Caco-2 (cell line): ENCODE data around the gene RIOK1. TPM values are rescaled to one million over a fixed set of nuclear protein-coding genes. Genes with fewer than 3 reads are reported as not detected.

Source experiments
- BruUV-seq: library from RNA; stranded (reverse); fragments of 400-500 nt; replicated peaks from 2 replicates; lab custom pipeline; 2021; lab: Mats Ljungman, UMichigan
- CTCF ChIA-PET: fragments of 300-600 bp; sonication (Branson Sonifier 250); formaldehyde crosslinking; loops from one replicate; lab custom pipeline; 2022; ENCODE audit warnings: antibody characterized with exemption; lab: Charles Lee
- POLR2A ChIA-PET: fragments of 300-600 bp; sonication (Branson Sonifier 250); formaldehyde crosslinking; loops from one replicate; lab custom pipeline; 2022; ENCODE audit warnings: antibody characterized with exemption; lab: Charles Lee
- DNase-seq, 2 experiments: peaks; one replicate each; pipeline versions ENCODE4 v3.0.0 to v3.0.0-alpha.2; 2020 to 2022
- H3K27me3 ChIP-seq: replicated peaks from 2 replicates; pipeline ENCODE4 v1.6.0; 2011; ENCODE audit warnings: low read length; ENCODE audit not compliant: control insufficient read depth, insufficient read depth
- H3K36me3 ChIP-seq: 2 replicates; pipeline ENCODE4 v1.5.1; 2011; ENCODE audit warnings: low read length; ENCODE audit not compliant: control insufficient read depth, insufficient read depth
- H3K4me1 ChIP-seq: fragments of 250-450 bp; sonication (Bioruptor Pico); 2 replicates; pipeline ENCODE4 v1.5.1; 2020; ENCODE audit warnings: mild to moderate bottlenecking
- H3K4me3 ChIP-seq: 2 replicates; pipeline ENCODE4 v1.5.1; 2011; ENCODE audit warnings: low read depth, mild to moderate bottlenecking, control low read depth, low read length
- H3K9me3 ChIP-seq: fragments of 250-450 bp; sonication (Bioruptor Pico); 2 replicates; pipeline ENCODE4 v1.5.1; 2020; ENCODE audit warnings: mild to moderate bottlenecking, moderate library complexity
- H3K27ac Mint-ChIP-seq: one replicate; pipeline ENCODE4 v1.8.0; 2022; ENCODE audit warnings: mixed read lengths; ENCODE audit not compliant: unreplicated experiment
- H3K27me3 Mint-ChIP-seq: one replicate; pipeline ENCODE4 v1.8.0; 2022; ENCODE audit warnings: mixed read lengths; ENCODE audit not compliant: insufficient read depth, unreplicated experiment
- H3K36me3 Mint-ChIP-seq: one replicate; pipeline ENCODE4 v1.8.0; 2022; ENCODE audit warnings: mild to moderate bottlenecking, mixed read lengths; ENCODE audit not compliant: insufficient read depth, unreplicated experiment
- H3K4me1 Mint-ChIP-seq: one replicate; pipeline ENCODE4 v1.8.0; 2022; ENCODE audit warnings: low read depth, mixed read lengths; ENCODE audit not compliant: unreplicated experiment
- H3K4me3 Mint-ChIP-seq: one replicate; pipeline ENCODE4 v1.8.0; 2022; ENCODE audit warnings: mild to moderate bottlenecking, moderate library complexity, mixed read lengths; ENCODE audit not compliant: unreplicated experiment
- H3K9me3 Mint-ChIP-seq: one replicate; pipeline ENCODE4 v1.8.0; 2022; ENCODE audit warnings: mixed read lengths; ENCODE audit not compliant: unreplicated experiment
- intact Hi-C: fragments of 100-400 bp; cut with micrococcal nuclease; formaldehyde crosslinking; loops from one replicate; pipeline ENCODE4 v1.10.0; 2022; ENCODE audit not compliant: unreplicated experiment
- total RNA-seq: library from RNA; stranded (reverse); gene quantifications from 2 replicates; pipeline ENCODE4 v1.2.3, GENCODE V29; 2022
- TF ChIP-seq, protein P1 (sequence below), 2 experiments: fragments of 200-600 bp in 1 of 2; IDR thresholded peaks; 1 replicate in 1 of 2; 2 replicates in 1 of 2; pipeline versions ENCODE4 v1.5.1 to v1.8.0; 2011 to 2022; ENCODE audit warnings: antibody characterized with exemption in 1 of 2, control low read depth in 1 of 2, inconsistent platforms in 1 of 2, low read depth in 1 of 2, low read length in 1 of 2, mild to moderate bottlenecking in 1 of 2, moderate library complexity in 1 of 2; ENCODE audit not compliant: insufficient read depth in 1 of 2, severe bottlenecking in 1 of 2, unreplicated experiment in 1 of 2

Gene RIOK1
- total RNA-seq, 1 experiment from 2014 or later: 36.1 TPM

DNA sequence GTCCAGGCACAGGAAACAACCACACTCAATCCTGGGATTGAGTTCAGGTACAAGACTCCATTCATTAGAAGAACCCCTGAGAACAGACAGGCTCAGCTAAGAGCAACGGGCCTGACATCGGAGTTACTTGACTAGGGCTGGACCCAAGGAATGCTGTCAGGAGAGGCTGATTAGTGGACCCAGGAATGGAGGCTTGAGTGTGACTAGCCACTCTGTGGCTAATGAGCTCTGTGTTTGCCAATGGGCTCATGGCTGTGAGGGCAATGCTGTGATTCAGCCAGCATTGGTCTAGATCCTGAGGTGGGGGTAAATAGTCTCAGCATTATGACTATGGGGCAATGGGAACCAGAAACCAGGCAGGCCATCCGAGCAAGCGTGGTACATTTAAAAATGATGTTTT lies 71.8 kb downstream of the RIOK1 start:
- Mint-ChIP-seq H3K9me3 (peaks cover 9% of the 10 kb centered on the region), H3K4me3 (no peak overlapping the region), H3K27ac (peak overlapping the region; percentile 67), H3K36me3 (peaks cover 6% of the 10 kb centered on the region), H3K4me1 (peaks cover 28% of the 10 kb centered on the region), H3K27me3 (no peaks in the 10 kb centered on the region)
- ChIA-PET CTCF (no interaction called here), POLR2A (no interaction called here)
- no TSS peak for BruUV-seq
- intact Hi-C loops: loop anchor here (5.0 kb wide), 1 partner anchor 34 kb away; no protein-coding TSS in a partner anchor
- no peaks in the 10 kb centered on the region for H3K27me3 ChIP-seq
- no peaks in the 10 kb centered on the region for H3K9me3 ChIP-seq
- DNase-seq: no peak
- H3K4me3 ChIP-seq: no peak overlapping the region
- peaks cover 47% of the 10 kb centered on the region for H3K4me1 ChIP-seq
- H3K36me3 ChIP-seq: no peaks in the 10 kb centered on the region
- TF ChIP-seq, protein P1, sequence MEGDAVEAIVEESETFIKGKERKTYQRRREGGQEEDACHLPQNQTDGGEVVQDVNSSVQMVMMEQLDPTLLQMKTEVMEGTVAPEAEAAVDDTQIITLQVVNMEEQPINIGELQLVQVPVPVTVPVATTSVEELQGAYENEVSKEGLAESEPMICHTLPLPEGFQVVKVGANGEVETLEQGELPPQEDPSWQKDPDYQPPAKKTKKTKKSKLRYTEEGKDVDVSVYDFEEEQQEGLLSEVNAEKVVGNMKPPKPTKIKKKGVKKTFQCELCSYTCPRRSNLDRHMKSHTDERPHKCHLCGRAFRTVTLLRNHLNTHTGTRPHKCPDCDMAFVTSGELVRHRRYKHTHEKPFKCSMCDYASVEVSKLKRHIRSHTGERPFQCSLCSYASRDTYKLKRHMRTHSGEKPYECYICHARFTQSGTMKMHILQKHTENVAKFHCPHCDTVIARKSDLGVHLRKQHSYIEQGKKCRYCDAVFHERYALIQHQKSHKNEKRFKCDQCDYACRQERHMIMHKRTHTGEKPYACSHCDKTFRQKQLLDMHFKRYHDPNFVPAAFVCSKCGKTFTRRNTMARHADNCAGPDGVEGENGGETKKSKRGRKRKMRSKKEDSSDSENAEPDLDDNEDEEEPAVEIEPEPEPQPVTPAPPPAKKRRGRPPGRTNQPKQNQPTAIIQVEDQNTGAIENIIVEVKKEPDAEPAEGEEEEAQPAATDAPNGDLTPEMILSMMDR (IDR thresholded peaks at IDR 0.05; ENCODE audit: insufficient read depth in 1 of 2, low read depth in 1 of 2, low read length in 1 of 2, severe bottlenecking in 1 of 2, unreplicated experiment in 1 of 2): no peak

DNA sequence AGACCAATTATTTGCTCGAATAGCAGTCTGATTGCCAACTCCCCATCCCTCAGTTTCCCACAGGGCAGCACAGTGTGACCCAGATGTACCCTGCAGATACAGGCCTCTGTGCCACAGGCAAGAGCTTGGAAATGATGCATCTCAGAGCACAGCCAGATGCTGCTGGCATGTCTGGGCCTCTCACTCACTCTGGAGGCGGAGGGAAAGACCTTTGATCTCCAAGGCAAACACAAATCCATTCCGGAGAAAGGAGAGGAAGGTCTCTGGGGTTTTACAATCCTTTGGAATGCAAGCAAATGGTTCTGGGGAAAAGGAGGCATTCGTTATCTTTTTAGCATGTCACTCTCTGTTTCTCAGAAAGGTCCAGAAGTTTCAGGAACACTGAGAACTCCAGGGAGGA lies 74.2 kb downstream of the RIOK1 start:
- H3K9me3 ChIP-seq: no peaks in the 10 kb centered on the region
- no peaks in the 10 kb centered on the region for H3K36me3 ChIP-seq
- Mint-ChIP-seq H3K27me3 (no peaks in the 10 kb centered on the region), H3K4me3 (no peak overlapping the region), H3K36me3 (peaks cover 21% of the 10 kb centered on the region), H3K27ac (peak overlapping the region; percentile 93), H3K9me3 (no peaks in the 10 kb centered on the region), H3K4me1 (peaks cover 48% of the 10 kb centered on the region)
- ChIA-PET POLR2A (no interaction called here), CTCF (interaction anchor here (0.6 to 1.2 kb wide), 2 partner anchors 71 to 85 kb away, joined by 3 to 4 read pairs; no protein-coding TSS in a partner anchor)
- peak; percentile 88 to 92 for DNase-seq
- no TSS peak for BruUV-seq
- H3K4me3 ChIP-seq: no peak overlapping the region
- H3K27me3 ChIP-seq: no peaks in the 10 kb centered on the region
- TF ChIP-seq, protein P1 (IDR thresholded peaks at IDR 0.05; ENCODE audit: insufficient read depth in 1 of 2, low read depth in 1 of 2, low read length in 1 of 2, severe bottlenecking in 1 of 2, unreplicated experiment in 1 of 2): no peak
- intact Hi-C loops: loop anchor here (5.0 kb wide), 1 partner anchor 36 kb away; no protein-coding TSS in a partner anchor
- peaks cover 71% of the 10 kb centered on the region for H3K4me1 ChIP-seq

DNA sequence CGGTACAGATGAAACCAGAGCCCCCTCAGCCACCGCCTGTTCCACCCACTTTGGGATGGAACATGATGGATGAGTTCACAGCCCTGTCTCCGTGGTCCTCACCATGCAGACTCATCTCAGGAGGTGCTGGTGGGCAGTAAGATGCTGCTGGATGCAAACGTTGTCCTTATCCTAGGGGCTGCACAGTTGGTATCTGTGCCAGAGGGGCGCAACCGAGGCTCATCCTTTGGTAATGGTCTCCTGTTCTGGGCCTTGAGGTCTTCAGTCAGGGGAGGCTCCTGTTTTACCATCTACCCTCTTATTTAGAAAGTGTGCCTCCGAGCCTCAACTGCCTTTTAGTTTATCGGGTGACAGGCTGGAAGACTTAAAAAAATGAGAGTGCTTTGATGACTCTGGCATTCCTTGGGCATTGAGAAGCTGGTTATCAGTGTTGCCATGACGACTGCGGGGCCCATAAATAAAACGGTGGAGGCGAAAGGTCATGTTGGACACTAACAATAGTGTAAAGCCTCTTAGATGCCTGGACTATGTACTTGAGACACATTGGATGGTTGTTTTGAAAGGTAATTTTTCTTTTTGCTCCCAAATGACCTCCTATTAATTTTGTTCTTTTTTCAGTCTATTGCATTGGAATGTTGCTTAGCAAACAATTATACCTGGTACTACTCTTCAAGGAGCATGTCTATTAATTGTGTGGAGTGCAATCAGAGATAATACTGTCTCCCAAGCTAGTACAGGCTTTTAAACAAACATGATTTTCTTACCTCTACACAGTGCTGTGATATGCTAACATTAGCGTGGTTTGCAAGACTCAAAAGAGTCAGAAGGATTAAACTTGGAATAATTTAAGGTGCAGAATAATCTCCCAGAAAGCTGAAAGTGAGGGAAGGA lies 77.6 kb downstream of the RIOK1 start:
- POLR2A ChIA-PET: interaction anchor here (0.9 to 1.4 kb wide), 2 partner anchors 76 to 94 kb away, joined by 5 to 6 read pairs; no protein-coding TSS in a partner anchor

More for the DNA sequence above, 77.6 kb downstream of the RIOK1 start:
- DNase-seq: peak; percentile 87 to 95
- Histone ChIP-seq H3K36me3 (no peaks in the 10 kb centered on the region), H3K9me3 (no peaks in the 10 kb centered on the region), H3K4me3 (no peak overlapping the region), H3K27me3 (no peaks in the 10 kb centered on the region), H3K4me1 (peaks cover 61% of the 10 kb centered on the region)
- Mint-ChIP-seq H3K27me3 (no peaks in the 10 kb centered on the region), H3K27ac (peak overlapping the region; percentile 93), H3K36me3 (peaks cover 21% of the 10 kb centered on the region), H3K9me3 (no peaks in the 10 kb centered on the region), H3K4me1 (peaks cover 48% of the 10 kb centered on the region), H3K4me3 (peak overlapping the region; percentile 84)
- CTCF ChIA-PET: no interaction called here
- TF ChIP-seq, protein P1 (IDR thresholded peaks at IDR 0.05; ENCODE audit: insufficient read depth in 1 of 2, low read depth in 1 of 2, low read length in 1 of 2, severe bottlenecking in 1 of 2, unreplicated experiment in 1 of 2): no peak
- intact Hi-C loops: loop anchor here (1.0 to 2.0 kb wide), 3 partner anchors 74 to 94 kb away; partner anchors contain the start of gene DSP
- BruUV-seq: no TSS peak
